ENCODE measurements around the gene ARHGEF9. TPM values are rescaled to one million over a fixed set of nuclear protein-coding genes. Genes with fewer than 3 reads are reported as not detected.
"Not testable (repeated sequence)": the region's sequence is repeated elsewhere in the genome, so short reads cannot be mapped to it uniquely, and the experiment has no call there.

ARHGEF9 gene
- total RNA-seq, 1 donor from 2014 or later, result 10.3 TPM

DNA sequence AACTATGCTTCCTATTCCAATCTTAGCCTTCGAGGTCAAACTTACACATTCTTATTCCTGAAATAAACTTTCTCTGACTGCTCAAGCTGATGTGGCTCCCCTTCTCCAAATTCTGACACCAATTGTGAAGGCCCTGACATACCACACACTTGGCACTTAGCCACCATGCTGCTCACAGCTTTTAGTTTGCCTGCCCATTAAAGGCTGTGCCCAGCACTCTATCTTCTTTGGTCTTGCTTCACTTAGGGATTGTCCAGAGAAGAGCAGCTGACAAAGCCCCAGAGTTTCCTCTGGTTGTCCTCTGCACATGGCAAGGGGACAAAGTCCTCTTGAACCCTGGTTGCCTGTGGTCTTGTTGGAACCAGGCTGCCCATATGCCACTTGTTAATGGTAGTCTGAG lies 126.1 kb downstream of the ARHGEF9 start:
- Histone ChIP-seq H3K27ac (no peak overlapping the region), H3K9me3 (no peaks in the 10 kb centered on the region), H3K36me3 (no peaks in the 10 kb centered on the region), H3K4me1 (no peaks in the 10 kb centered on the region), H3K4me3 (no peak overlapping the region), H3K27me3 (no peaks in the 10 kb centered on the region)
- intact Hi-C loops (cut with DNase I), result no loop called here
- no peak for DNase-seq (ENCODE audit: extremely low spot score in 2 of 2)
- no peak for TF ChIP-seq POLR2A (IDR thresholded peaks at IDR 0.05)
- TF ChIP-seq, protein P1, sequence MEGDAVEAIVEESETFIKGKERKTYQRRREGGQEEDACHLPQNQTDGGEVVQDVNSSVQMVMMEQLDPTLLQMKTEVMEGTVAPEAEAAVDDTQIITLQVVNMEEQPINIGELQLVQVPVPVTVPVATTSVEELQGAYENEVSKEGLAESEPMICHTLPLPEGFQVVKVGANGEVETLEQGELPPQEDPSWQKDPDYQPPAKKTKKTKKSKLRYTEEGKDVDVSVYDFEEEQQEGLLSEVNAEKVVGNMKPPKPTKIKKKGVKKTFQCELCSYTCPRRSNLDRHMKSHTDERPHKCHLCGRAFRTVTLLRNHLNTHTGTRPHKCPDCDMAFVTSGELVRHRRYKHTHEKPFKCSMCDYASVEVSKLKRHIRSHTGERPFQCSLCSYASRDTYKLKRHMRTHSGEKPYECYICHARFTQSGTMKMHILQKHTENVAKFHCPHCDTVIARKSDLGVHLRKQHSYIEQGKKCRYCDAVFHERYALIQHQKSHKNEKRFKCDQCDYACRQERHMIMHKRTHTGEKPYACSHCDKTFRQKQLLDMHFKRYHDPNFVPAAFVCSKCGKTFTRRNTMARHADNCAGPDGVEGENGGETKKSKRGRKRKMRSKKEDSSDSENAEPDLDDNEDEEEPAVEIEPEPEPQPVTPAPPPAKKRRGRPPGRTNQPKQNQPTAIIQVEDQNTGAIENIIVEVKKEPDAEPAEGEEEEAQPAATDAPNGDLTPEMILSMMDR (IDR thresholded peaks at IDR 0.05), result no peak
- TF ChIP-seq POLR2AphosphoS5 (IDR thresholded peaks at IDR 0.05; ENCODE audit: insufficient read depth in 1 of 2, low read depth in 1 of 2), result no peak

- Histone ChIP-seq H3K4me3 (no peak overlapping the region), H3K27ac (no peak overlapping the region), H3K9me3 (no peaks in the 10 kb centered on the region), H3K27me3 (no peaks in the 10 kb centered on the region), H3K4me1 (no peaks in the 10 kb centered on the region), H3K36me3 (no peaks in the 10 kb centered on the region)
- no peak for DNase-seq (ENCODE audit: extremely low spot score in 2 of 2)
- TF ChIP-seq, protein P1 (IDR thresholded peaks at IDR 0.05), result no peak
- TF ChIP-seq POLR2A (IDR thresholded peaks at IDR 0.05) (no peak), POLR2AphosphoS5 (IDR thresholded peaks at IDR 0.05; ENCODE audit: insufficient read depth in 1 of 2, low read depth in 1 of 2) (no peak)
- intact Hi-C loops (cut with DNase I), result no loop called here
These were observed 127.2 kb downstream of the ARHGEF9 start for GRCh38 chrX:63657821-63658220.

DNA sequence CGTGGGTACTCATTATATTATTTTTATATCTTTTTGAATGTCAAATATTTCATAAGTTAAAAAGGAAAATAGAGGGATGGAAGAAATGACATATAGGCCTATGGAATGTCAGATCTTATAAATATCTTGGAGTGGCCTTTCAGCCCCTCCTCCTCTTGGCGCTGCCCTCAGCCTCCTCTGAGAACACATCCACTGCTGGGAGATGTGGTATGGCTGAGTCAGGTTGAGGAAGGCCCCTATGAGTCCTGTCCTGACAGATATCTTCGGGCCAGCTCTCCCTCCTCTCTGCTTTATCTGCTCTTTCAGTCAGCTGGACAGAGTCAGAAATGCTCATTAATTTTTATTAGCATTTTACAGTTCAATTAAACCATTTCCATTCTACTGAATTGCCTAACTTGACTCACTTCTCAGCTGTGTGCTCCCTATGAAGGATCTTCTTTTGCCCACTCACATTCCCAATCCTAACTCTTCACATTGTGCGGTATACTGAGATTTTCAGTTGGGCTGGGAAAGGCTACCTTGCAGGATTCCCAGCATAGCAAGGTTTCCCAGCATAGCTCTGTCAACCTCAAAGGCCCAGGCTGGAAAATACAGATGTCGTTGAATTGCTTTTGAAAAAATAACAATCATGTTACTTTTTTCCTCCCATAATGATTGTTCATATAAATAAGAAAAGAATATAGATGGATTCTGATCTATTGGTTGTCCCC lies 128.0 kb downstream of the ARHGEF9 start:
- no peak overlapping the region for H3K27ac ChIP-seq
- H3K4me1 ChIP-seq, result no peaks in the 10 kb centered on the region
- no peak overlapping the region for H3K4me3 ChIP-seq
- TF ChIP-seq POLR2AphosphoS5 (IDR thresholded peaks at IDR 0.05; ENCODE audit: insufficient read depth in 1 of 2, low read depth in 1 of 2), result no peak
- no peak for TF ChIP-seq POLR2A (IDR thresholded peaks at IDR 0.05)
- TF ChIP-seq, protein P1 (IDR thresholded peaks at IDR 0.05), result no peak
- no peaks in the 10 kb centered on the region for H3K36me3 ChIP-seq
- DNase-seq (ENCODE audit: extremely low spot score in 2 of 2), result no peak
- intact Hi-C loops (cut with DNase I), result no loop called here
- H3K27me3 ChIP-seq, result no peaks in the 10 kb centered on the region
- no peaks in the 10 kb centered on the region for H3K9me3 ChIP-seq

DNA sequence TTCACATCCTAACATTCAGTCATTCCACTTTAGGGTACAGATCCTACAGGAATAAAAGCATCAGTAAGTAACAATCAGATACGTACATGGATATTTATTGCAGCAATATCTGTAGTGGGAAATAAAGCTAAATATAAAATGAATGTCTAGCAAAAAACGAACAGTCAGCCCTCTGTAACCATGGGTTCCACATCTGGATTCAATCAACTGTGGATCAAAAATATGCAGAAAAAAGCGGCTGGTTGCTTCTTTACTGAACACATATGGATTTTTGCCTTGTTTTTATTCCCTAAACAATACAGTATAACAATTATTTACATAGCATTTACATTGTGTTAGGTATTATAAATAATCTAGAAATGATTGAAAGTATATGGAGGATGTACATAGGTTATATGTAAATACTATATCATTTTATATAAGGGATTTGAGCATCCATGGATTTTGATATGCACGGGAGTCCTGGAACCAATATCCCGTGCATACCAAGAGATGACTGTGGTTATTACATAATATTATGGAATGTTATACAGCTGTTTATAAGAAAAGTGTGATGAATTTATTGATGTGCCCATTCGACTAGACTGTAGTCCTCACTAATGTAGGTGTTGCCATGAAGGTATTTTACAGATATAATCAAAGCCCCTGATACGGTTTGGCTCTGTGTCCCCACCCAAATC lies 132.8 kb downstream of the ARHGEF9 start:
- intact Hi-C loops (cut with DNase I), result no loop called here
- TF ChIP-seq POLR2AphosphoS5 (IDR thresholded peaks at IDR 0.05; ENCODE audit: insufficient read depth in 1 of 2, low read depth in 1 of 2) (no peak), POLR2A (IDR thresholded peaks at IDR 0.05) (no peak)
- TF ChIP-seq, protein P1 (IDR thresholded peaks at IDR 0.05), result no peak
- no peak for DNase-seq (ENCODE audit: extremely low spot score in 2 of 2)
- H3K9me3 ChIP-seq, result no peaks in the 10 kb centered on the region
- no peaks in the 10 kb centered on the region for H3K4me1 ChIP-seq
- no peaks in the 10 kb centered on the region for H3K27me3 ChIP-seq
- H3K27ac ChIP-seq, result no peak overlapping the region
- no peak overlapping the region for H3K4me3 ChIP-seq
- H3K36me3 ChIP-seq, result no peaks in the 10 kb centered on the region

DNA sequence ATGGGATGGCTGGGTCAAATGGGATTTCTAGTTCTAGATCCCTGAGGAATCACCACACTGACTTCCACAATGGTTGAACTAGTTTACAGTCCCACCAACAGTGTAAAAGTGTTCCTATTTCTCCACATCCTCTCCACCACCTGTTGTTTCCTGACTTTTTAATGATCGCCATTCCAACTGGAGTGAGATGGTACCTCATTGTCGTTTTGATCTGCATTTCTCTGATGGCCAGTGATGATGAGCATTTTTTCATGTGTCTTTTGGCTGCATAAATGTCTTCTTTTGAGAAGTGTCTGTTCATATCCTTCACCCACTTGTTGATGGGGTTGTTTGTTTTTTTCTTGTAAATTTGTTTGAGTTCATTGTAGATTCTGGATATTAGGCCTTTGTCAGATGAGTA lies 139.3 kb downstream of the ARHGEF9 start:
- intact Hi-C loops (cut with DNase I); H3K27me3 ChIP-seq; H3K9me3 ChIP-seq; H3K4me3 ChIP-seq; H3K36me3 ChIP-seq; H3K27ac ChIP-seq; H3K4me1 ChIP-seq; DNase-seq (ENCODE audit: extremely low spot score in 2 of 2): not testable (repeated sequence)

All from vagina (tissue), 2 donors.